A549 (cell line): Measurements from ENCODE around the gene RCAN3. TPM values are rescaled to one million over a fixed set of nuclear protein-coding genes. Genes with fewer than 3 reads are reported as not detected.

Source experiments
- ATAC-seq, 2 experiments: fragments of 200-7000 bp in 1 of 2; fragments of >200 bp in 1 of 2; cut with Nextera tagmentation in 1 of 2; cut with Tn5 transposase in 1 of 2; 3 replicates each; pipeline versions ENCODE4 v1.8.0 to v1.9.1; 2018 to 2020; ENCODE audit warnings: mild to moderate bottlenecking in 1 of 2, moderate library complexity in 1 of 2
- CTCF ChIA-PET: fragments of 300-600 bp; sonication (Branson Sonifier 250); formaldehyde crosslinking; extraction: SDS; loops from one replicate; lab custom pipeline; 2021; ENCODE audit warnings: antibody characterized with exemption, inconsistent platforms; lab: Yijun Ruan, JAX
- POLR2A ChIA-PET: fragments of 350-600 bp; formaldehyde crosslinking; extraction: SDS; loops from one replicate; lab custom pipeline; 2021; ENCODE audit warnings: antibody characterized with exemption, inconsistent platforms; lab: Yijun Ruan, JAX
- DNase-seq, 2 experiments: peaks; one replicate each; pipeline versions ENCODE4 v3.0.0 to v3.0.0-alpha.2; 2011 to 2016; ENCODE audit warnings: low read depth in 1 of 2, low spot score in 1 of 2
- FAIRE-seq: peaks from 2 replicates; lab custom pipeline; 2011; peaks lifted over from hg19 to GRCh38; lab: Jason Lieb, UNC
- H3K27ac ChIP-seq, 2 experiments: fragments of >200 bp; sonication (Bioruptor Twin); formaldehyde crosslinking; 3 replicates each; pipeline ENCODE4 v1.5.1; 2016 to 2017
- H3K4me1 ChIP-seq: fragments of >200 bp; sonication (Bioruptor Twin); formaldehyde crosslinking; 3 replicates; pipeline ENCODE4 v1.6.1; 2016
- H3K4me2 ChIP-seq: fragments of >200 bp; sonication (Bioruptor Twin); formaldehyde crosslinking; 3 replicates; pipeline ENCODE4 v1.6.1; 2016
- H3K4me3 ChIP-seq: fragments of >200 bp; sonication (Bioruptor Twin); formaldehyde crosslinking; 3 replicates; pipeline ENCODE4 v1.5.1; 2016
- H3K9me3 ChIP-seq: fragments of >200 bp; sonication (Bioruptor Twin); formaldehyde crosslinking; 3 replicates; pipeline ENCODE4 v1.6.1; 2016
- CBX8 ChIP-seq: fragments of 200-600 bp; sonication (generic); IDR thresholded peaks from 2 replicates; pipeline ENCODE4 v1.6.1; 2016
- CHD2 ChIP-seq: fragments of 150-350 bp; IDR thresholded peaks from 2 replicates; pipeline ENCODE4 v1.6.1; 2014; ENCODE audit warnings: low read length; ENCODE audit not compliant: partially characterized antibody
- EHF ChIP-seq: fragments of 250-450 bp; sonication (Bioruptor Pico); IDR thresholded peaks from 2 replicates; pipeline ENCODE4 v1.5.0; 2020; ENCODE audit warnings: mild to moderate bottlenecking
- FOSB ChIP-seq: fragments of 250-450 bp; sonication (Bioruptor Pico); IDR thresholded peaks from 2 replicates; pipeline ENCODE4 v1.5.0; 2020; ENCODE audit warnings: mild to moderate bottlenecking, moderate library complexity
- JUNB ChIP-seq: fragments of >200 bp; sonication (Bioruptor Twin); formaldehyde crosslinking; IDR thresholded peaks from 2 replicates; pipeline ENCODE4 v1.6.1; 2016
- RAD21 ChIP-seq, 2 experiments: fragments of >200 bp in 1 of 2; sonication (Bioruptor Twin) in 1 of 2; formaldehyde crosslinking in 1 of 2; IDR thresholded peaks in 1 of 2; conservative IDR thresholded peaks in 1 of 2; 2 replicates in 1 of 2; 3 replicates in 1 of 2; pipeline ENCODE4 v1.6.1; 2012 to 2018; ENCODE audit warnings: inconsistent platforms in 1 of 2
- RCOR1 ChIP-seq: fragments of 150-350 bp; IDR thresholded peaks from 2 replicates; pipeline ENCODE4 v1.6.1; 2014; ENCODE audit warnings: antibody characterized with exemption, low read length, low read depth
- SMC3 ChIP-seq: fragments of >200 bp; sonication (Bioruptor Twin); formaldehyde crosslinking; IDR thresholded peaks from 3 replicates; pipeline ENCODE4 v1.6.1; 2018; ENCODE audit warnings: inconsistent platforms
- SREBF2 ChIP-seq: fragments of 450-650 bp; IDR thresholded peaks from 2 replicates; pipeline ENCODE4 v1.6.1; 2014; ENCODE audit warnings: mild to moderate bottlenecking, moderate library complexity
- TP53 ChIP-seq: fragments of 250-450 bp; sonication (Bioruptor Pico); IDR thresholded peaks from 2 replicates; pipeline ENCODE4 v1.5.0; 2021; ENCODE audit warnings: mild to moderate bottlenecking, moderate library complexity
- ZC3H11A ChIP-seq: fragments of 450-650 bp; IDR thresholded peaks from 2 replicates; pipeline ENCODE4 v1.6.1; 2014; ENCODE audit warnings: antibody characterized with exemption, mild to moderate bottlenecking
- WGBS: methylation state at CpG from one replicate; pipeline ENCODE4 v1.1.6; 2017; ENCODE audit errors: missing lambda C conversion rate; 5-methylcytosine and 5-hydroxymethylcytosine counted together
- polyA plus RNA-seq, 4 experiments: library from polyadenylated mRNA; depleted of rRNA in 3 of 4; stranded (reverse); fragments of >200 nt; fragmentation: RNase III in 1 of 4; extraction: RNeasy Plus Mini Kit Qiagen cat#74134 plus additional on column Dnase treatment in 1 of 4; gene quantifications; 2 replicates in 3 of 4; 3 replicates in 1 of 4; pipeline ENCODE4 v1.2.3, GENCODE V29; 2011 to 2017
- TF ChIP-seq, protein P1 (sequence below): IDR thresholded peaks from 2 replicates; pipeline ENCODE4 v1.6.1; 2012
- TF ChIP-seq, protein P2 (sequence below): fragments of >200 bp; sonication (Bioruptor Twin); formaldehyde crosslinking; IDR thresholded peaks from 3 replicates; pipeline ENCODE4 v1.5.1; 2016
- TF ChIP-seq, protein P3 (sequence below): fragments of 450-650 bp; IDR thresholded peaks from 2 replicates; pipeline ENCODE4 v1.6.1; 2014; ENCODE audit warnings: antibody characterized with exemption
- TF ChIP-seq, protein P4 (sequence below): fragments of 150-350 bp; IDR thresholded peaks from 2 replicates; pipeline ENCODE4 v1.6.1; 2014; ENCODE audit warnings: low read depth, mild to moderate bottlenecking, low read length
- TF ChIP-seq, protein P5 (sequence below): IDR thresholded peaks from 2 replicates; pipeline ENCODE4 v1.6.1; 2012

Gene RCAN3
- polyA plus RNA-seq, 2 of the 4 experiments (the other 2 are of a cell fraction) = 7.4 to 14.6 TPM

DNA sequence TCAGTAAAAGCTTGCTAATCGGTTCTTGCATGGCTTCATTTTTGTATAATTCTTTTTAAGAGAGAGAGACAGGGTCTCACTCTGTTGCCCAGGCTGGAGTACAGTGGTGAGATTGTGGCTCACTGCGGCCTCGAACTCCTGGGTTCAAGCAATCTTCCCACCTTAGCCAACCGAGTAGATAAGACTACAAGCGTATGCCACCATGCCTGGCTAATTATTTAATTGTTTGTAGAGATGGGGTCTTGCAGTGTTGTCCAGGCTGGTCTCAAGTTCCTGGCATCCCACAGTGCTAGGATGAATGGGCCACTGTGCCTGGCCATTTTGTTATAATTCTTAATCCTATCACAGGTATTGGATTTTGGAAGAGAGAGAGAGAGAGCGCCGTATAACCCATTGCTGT lies 23.4 kb downstream of the RCAN3 start:
- FAIRE-seq = no peak
- Histone ChIP-seq H3K4me1 (no peaks in the 10 kb centered on the region), H3K27ac (no peak overlapping the region), H3K9me3 (no peaks in the 10 kb centered on the region), H3K4me2 (no peak overlapping the region), H3K4me3 (no peak overlapping the region)
- TF ChIP-seq, protein P1, sequence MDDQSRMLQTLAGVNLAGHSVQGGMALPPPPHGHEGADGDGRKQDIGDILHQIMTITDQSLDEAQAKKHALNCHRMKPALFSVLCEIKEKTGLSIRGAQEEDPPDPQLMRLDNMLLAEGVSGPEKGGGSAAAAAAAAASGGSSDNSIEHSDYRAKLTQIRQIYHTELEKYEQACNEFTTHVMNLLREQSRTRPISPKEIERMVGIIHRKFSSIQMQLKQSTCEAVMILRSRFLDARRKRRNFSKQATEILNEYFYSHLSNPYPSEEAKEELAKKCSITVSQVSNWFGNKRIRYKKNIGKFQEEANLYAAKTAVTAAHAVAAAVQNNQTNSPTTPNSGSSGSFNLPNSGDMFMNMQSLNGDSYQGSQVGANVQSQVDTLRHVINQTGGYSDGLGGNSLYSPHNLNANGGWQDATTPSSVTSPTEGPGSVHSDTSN = no peak
- TF ChIP-seq SMC3 (no peak), CHD2 (no peak), SREBF2 (no peak), ZC3H11A (no peak), JUNB (no peak), TP53 (CRISPR knock-in tag) (no peak), FOSB (CRISPR knock-in tag) (no peak), EHF (CRISPR knock-in tag) (no peak)
- TF ChIP-seq, protein P2, sequence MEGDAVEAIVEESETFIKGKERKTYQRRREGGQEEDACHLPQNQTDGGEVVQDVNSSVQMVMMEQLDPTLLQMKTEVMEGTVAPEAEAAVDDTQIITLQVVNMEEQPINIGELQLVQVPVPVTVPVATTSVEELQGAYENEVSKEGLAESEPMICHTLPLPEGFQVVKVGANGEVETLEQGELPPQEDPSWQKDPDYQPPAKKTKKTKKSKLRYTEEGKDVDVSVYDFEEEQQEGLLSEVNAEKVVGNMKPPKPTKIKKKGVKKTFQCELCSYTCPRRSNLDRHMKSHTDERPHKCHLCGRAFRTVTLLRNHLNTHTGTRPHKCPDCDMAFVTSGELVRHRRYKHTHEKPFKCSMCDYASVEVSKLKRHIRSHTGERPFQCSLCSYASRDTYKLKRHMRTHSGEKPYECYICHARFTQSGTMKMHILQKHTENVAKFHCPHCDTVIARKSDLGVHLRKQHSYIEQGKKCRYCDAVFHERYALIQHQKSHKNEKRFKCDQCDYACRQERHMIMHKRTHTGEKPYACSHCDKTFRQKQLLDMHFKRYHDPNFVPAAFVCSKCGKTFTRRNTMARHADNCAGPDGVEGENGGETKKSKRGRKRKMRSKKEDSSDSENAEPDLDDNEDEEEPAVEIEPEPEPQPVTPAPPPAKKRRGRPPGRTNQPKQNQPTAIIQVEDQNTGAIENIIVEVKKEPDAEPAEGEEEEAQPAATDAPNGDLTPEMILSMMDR = no peak
- TF ChIP-seq, protein P3, sequence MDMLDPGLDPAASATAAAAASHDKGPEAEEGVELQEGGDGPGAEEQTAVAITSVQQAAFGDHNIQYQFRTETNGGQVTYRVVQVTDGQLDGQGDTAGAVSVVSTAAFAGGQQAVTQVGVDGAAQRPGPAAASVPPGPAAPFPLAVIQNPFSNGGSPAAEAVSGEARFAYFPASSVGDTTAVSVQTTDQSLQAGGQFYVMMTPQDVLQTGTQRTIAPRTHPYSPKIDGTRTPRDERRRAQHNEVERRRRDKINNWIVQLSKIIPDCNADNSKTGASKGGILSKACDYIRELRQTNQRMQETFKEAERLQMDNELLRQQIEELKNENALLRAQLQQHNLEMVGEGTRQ = no peak
- TF ChIP-seq, protein P4, sequence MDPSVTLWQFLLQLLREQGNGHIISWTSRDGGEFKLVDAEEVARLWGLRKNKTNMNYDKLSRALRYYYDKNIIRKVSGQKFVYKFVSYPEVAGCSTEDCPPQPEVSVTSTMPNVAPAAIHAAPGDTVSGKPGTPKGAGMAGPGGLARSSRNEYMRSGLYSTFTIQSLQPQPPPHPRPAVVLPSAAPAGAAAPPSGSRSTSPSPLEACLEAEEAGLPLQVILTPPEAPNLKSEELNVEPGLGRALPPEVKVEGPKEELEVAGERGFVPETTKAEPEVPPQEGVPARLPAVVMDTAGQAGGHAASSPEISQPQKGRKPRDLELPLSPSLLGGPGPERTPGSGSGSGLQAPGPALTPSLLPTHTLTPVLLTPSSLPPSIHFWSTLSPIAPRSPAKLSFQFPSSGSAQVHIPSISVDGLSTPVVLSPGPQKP = no peak
- TF ChIP-seq, protein P5, sequence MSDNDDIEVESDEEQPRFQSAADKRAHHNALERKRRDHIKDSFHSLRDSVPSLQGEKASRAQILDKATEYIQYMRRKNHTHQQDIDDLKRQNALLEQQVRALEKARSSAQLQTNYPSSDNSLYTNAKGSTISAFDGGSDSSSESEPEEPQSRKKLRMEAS = no peak
- ChIA-PET POLR2A (no interaction called here), CTCF (interaction anchor here (0.9 to 2.6 kb wide), 7 partner anchors 9 to 86 kb away, joined by 3 to 13 read pairs (median 4); no protein-coding TSS in a partner anchor)
- no peak for ATAC-seq
- 89% methylated on average over 7 of the region's 7 CpGs for WGBS
- no peak for DNase-seq

DNA sequence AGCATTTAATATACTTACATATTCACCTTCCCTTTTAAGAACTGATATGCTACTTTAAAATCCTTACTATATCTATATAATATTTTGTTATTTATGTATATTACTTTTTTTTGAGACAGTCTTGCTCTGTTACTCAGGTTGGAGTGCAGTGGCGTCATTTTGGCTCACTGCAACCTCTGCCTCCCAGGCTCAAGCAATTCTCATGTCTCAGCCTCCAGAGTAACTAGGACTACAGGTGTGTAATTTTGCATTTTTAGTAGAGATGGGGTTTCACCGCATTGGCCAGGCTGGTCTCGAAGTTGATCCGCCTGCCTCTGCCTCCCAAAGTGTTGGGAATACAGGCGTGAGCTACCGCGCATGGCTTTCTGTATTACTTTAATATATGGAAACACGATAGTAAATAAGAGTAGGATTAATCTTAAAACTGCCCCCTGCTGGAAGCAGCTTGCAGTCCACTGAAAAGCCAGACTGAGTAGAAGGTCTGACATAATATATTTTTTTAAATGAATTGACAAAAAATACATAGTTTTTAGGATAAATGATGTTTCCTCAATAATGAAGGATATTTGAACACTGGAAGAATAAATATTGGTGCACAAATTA lies 24.4 kb downstream of the RCAN3 start:
- DNase-seq = peak; percentile 25 to 26
- ATAC-seq = peak in 1 of 2 experiments; percentile 59; a peak in 1 of 6 replicates
- 67% methylated on average over 8 of the region's 8 CpGs for WGBS
- H3K4me3 ChIP-seq = no peak overlapping the region
- no peak overlapping the region for H3K4me2 ChIP-seq
- ChIA-PET CTCF (interaction anchor here (0.6 to 2.6 kb wide), 13 partner anchors 9 to 141 kb away, joined by 3 to 13 read pairs (median 4); partner anchors contain the start of gene NIPAL3), POLR2A (no interaction called here)
- FAIRE-seq = no peak
- no peak overlapping the region for H3K27ac ChIP-seq
- TF ChIP-seq, protein P2 = peak; percentile 56
- TF ChIP-seq CBX8 (no peak), RAD21 (conservative IDR thresholded peaks at IDR 0.05 in 1 of 2, IDR thresholded peaks at IDR 0.05 in 1 of 2) (peak; percentile 33 to 50; a peak in 4 of 5 replicates), RCOR1 (no peak), SMC3 (peak; percentile 56)
- H3K4me1 ChIP-seq = no peaks in the 10 kb centered on the region
- no peaks in the 10 kb centered on the region for H3K9me3 ChIP-seq
